ENCODE data around the gene ASCL5.

ASCL5 gene

DNA sequence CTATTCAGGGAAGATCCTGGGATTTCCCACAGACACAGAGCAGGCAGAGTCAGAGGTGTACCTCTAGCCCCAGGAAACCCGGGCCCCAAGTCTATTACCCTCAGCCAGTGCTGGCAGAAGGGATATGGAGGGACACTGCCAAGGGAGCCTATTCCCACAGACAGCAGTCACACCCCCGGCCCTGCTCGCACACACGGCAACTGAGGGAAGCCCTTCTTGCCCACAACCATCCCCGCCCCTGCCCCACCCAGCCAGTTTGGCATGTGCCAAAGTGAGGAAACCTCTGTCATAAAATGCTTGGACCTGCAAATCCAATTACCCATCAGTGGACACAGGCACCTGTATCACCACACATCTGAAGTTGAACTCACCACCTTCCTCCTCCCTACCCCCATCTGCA, 21.3 kb downstream of the ASCL5 start:
- POLR2A ChIA-PET = no interaction called here
- TF ChIP-seq, protein P1, sequence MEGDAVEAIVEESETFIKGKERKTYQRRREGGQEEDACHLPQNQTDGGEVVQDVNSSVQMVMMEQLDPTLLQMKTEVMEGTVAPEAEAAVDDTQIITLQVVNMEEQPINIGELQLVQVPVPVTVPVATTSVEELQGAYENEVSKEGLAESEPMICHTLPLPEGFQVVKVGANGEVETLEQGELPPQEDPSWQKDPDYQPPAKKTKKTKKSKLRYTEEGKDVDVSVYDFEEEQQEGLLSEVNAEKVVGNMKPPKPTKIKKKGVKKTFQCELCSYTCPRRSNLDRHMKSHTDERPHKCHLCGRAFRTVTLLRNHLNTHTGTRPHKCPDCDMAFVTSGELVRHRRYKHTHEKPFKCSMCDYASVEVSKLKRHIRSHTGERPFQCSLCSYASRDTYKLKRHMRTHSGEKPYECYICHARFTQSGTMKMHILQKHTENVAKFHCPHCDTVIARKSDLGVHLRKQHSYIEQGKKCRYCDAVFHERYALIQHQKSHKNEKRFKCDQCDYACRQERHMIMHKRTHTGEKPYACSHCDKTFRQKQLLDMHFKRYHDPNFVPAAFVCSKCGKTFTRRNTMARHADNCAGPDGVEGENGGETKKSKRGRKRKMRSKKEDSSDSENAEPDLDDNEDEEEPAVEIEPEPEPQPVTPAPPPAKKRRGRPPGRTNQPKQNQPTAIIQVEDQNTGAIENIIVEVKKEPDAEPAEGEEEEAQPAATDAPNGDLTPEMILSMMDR (IDR thresholded peaks at IDR 0.05; ENCODE audit: insufficient read depth, low read length, missing control alignments) = no peak
- CTCF ChIA-PET = interaction anchor here (0.9 to 1.5 kb wide), 2 partner anchors 8 to 133 kb away, joined by 3 read pairs; no protein-coding TSS in a partner anchor
- H3K4me3 ChIP-seq (ENCODE audit: low read depth, low read length) = no peak overlapping the region
- DNase-seq (ENCODE audit: low read depth, low spot score) = no peak

DNA sequence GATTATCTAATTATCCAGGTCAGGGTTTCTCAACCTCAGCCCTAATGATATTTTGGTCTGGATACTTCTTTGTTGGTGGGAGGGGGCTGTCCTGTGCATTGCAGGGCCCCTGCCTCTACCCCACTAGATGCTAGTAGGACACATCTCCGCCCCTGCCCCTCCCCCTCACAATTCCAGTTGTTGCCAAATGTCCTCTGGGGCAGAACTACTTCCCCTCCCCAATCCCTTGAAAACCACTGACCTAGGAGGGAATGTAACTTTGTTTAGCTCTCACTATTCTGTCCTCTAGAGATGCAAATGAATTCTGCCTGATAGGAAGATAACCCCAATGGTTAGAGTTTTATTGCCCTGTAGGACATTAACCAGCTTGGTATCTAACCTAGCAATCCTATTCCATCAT, 22.8 kb downstream of the ASCL5 start:
- TF ChIP-seq, protein P1 (IDR thresholded peaks at IDR 0.05; ENCODE audit: insufficient read depth, low read length, missing control alignments) = no peak
- ChIA-PET POLR2A (no interaction called here), CTCF (interaction anchor here (1.0 to 1.5 kb wide), 2 partner anchors 9 to 132 kb away, joined by 3 to 5 read pairs; no protein-coding TSS in a partner anchor)
- no peak overlapping the region for H3K4me3 ChIP-seq (ENCODE audit: low read depth, low read length)
- DNase-seq (ENCODE audit: low read depth, low spot score) = no peak

DNA sequence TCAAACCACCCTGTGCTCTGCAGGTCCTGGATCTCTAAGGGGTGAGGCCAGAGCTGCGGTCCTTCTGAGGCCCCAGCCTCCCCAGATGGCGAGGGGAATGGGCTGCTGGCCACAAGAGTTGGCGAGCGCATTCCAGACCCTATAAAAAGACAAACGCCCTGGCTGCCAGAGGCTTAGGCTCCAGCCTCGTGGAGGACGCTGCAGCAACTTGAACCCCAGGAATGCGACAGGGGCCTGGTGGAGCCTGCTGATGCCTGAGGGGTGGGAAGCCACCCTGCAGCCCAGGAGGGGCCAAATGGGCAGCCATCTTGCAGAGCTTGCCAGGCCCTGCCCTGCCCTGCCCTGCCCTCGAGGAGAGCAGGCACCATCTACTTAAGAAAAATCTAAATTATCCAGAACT, 23.3 kb downstream of the ASCL5 start:
- CTCF ChIA-PET = interaction anchor here (1.0 kb wide), 1 partner anchor 10 kb away, joined by 5 read pairs; no protein-coding TSS in a partner anchor
- TF ChIP-seq, protein P1 (IDR thresholded peaks at IDR 0.05; ENCODE audit: insufficient read depth, low read length, missing control alignments) = no peak
- DNase-seq (ENCODE audit: low read depth, low spot score) = no peak
- POLR2A ChIA-PET = no interaction called here
- H3K4me3 ChIP-seq (ENCODE audit: low read depth, low read length) = no peak overlapping the region

DNA sequence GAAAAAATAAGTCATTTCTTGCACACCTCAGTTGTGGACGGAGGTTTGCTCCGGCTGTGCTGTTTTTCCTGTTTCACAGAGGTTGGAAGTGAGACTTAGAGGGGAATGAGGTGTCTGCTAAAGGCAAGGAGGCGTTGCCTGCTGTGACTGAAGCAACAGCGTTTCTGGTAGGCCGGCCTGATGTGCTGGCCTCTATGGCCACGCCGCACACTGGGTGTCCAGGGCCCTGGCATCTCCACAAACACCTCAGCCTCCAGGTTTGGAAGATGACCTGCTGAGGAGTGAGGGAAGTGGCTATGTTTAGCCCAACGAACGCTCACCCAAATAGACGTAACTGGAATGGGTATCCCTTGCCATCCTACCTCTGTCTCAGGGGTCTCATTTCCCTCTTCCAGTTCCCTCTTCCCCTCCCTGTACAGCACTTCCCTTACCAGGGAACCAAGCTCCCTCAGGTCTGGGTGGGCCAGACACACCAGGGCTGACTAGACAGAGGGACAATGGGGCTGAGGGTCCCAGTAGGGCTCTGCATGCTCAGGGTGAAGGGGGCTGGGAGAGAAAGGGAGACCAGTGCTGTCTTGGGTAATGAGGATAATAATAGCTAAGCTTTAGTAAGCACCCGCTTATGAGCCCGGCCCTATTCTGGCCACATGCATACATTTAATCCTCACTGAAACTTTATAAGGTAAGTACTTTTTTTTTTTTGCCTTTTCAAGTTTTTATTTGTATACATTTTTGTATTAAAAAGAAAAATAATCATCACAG, 26.6 kb downstream of the ASCL5 start:
- CTCF ChIA-PET = interaction anchor here (1.0 to 8.8 kb wide), 4 partner anchors 11 to 19 kb away, joined by 3 to 76 read pairs (median 8); no protein-coding TSS in a partner anchor

DNA sequence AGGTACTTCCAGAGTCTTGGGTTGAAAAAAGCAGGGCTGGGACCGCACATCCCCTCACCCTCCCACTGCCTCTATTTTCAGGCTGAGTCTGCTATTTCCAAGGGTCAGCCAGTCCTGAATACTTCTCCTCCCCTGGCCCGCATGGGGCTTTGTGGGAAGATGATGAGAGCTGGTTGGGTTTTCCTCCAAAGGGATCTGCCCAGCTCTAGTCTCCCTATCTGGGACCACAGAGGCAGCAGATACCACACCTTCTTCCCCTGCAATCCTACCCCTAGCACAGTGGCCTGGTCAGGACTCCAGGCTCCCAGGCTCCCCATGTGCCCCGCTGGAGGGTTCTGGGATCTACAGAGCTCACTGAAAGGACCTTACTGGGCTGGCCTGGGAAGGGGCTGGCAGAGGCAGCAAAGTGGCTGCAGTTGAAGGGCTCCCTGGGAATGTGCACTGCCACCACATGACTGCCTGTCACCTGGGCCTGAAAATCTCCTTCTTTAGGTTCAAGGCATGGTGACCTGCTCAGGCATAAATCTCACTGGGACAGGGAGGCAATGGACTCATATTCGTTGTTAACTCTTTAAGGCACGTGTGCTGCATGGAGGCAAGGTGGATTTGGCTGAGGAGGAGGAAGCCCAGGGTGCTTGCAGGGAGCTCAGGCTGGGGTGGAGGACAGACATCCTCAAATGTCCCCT, 27.8 kb downstream of the ASCL5 start:
- POLR2A ChIA-PET = no interaction called here
- no peak overlapping the region for H3K4me3 ChIP-seq (ENCODE audit: low read depth, low read length)
- CTCF ChIA-PET = interaction anchor here (0.9 to 8.8 kb wide), 4 partner anchors 14 to 127 kb away, joined by 3 to 76 read pairs (median 9); no protein-coding TSS in a partner anchor
- DNase-seq (ENCODE audit: low read depth, low spot score) = no peak
- TF ChIP-seq, protein P1 (IDR thresholded peaks at IDR 0.05; ENCODE audit: insufficient read depth, low read length, missing control alignments) = no peak

More for the DNA sequence above, 26.6 kb downstream of the ASCL5 start:
- no peak for DNase-seq (ENCODE audit: low read depth, low spot score)
- TF ChIP-seq, protein P1 (IDR thresholded peaks at IDR 0.05; ENCODE audit: insufficient read depth, low read length, missing control alignments) = no peak
- no peak overlapping the region for H3K4me3 ChIP-seq (ENCODE audit: low read depth, low read length)
- POLR2A ChIA-PET = interaction anchor here (0.7 kb wide), 1 partner anchor 377 kb away, joined by 4 read pairs; no protein-coding TSS in a partner anchor

Measured in AG04449 (cell line).